ENCODE measurements around the gene HLA-DPA1. TPM values are rescaled to one million over a fixed set of nuclear protein-coding genes. Genes with fewer than 3 reads are reported as not detected.

Gene HLA-DPA1
- total RNA-seq, 1 experiment from 2014 or later, result 2.5 TPM

GRCh38 chr6:33050014-33050810 lies 23.2 kb downstream of the HLA-DPA1 start:
- no peak for DNase-seq
- Histone ChIP-seq H3K4me3 (no peak overlapping the region), H3K36me3 (no peaks in the 10 kb centered on the region), H3K27me3 (peaks cover 53% of the 10 kb centered on the region), H3K9me3 (peaks cover 3% of the 10 kb centered on the region)

- no peaks in the 10 kb centered on the region for H3K36me3 ChIP-seq
- no peak for DNase-seq
- H3K4me3 ChIP-seq, result no peak overlapping the region
- peaks cover 61% of the 10 kb centered on the region for H3K27me3 ChIP-seq
- H3K9me3 ChIP-seq, result peaks cover 5% of the 10 kb centered on the region
Measured at GRCh38 chr6:33049323-33050013, 24.0 kb downstream of the HLA-DPA1 start.

- Histone ChIP-seq H3K27me3 (peaks cover 81% of the 10 kb centered on the region), H3K4me3 (no peak overlapping the region), H3K36me3 (no peaks in the 10 kb centered on the region), H3K9me3 (peaks cover 19% of the 10 kb centered on the region)
- no peak for DNase-seq
Measured at GRCh38 chr6:33040157-33040556, 33.3 kb downstream of the HLA-DPA1 start.

DNA sequence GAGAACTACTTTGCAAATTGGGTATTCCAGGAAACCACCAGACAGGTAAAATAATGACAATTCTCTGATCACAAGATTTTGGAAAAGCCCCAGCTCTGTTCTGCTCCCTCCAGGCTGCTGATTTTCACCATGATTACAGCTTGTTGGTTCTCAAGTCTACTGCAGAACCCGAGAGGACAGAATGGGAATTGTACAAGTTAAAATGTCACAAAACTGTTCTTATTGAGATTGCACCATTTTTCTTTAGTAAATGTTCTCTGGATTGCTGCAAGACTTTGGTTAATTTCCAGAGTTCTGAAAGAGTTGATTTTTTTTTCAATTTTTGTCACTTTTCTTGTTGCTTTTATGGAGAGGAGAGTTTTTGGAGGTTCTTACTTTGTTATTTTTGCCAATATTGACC lies 36.9 kb downstream of the HLA-DPA1 start:
- DNase-seq, result no peak
- Histone ChIP-seq H3K9me3 (peaks cover 19% of the 10 kb centered on the region), H3K27me3 (peaks cover 88% of the 10 kb centered on the region), H3K4me3 (no peak overlapping the region), H3K36me3 (no peaks in the 10 kb centered on the region)

- Histone ChIP-seq H3K9me3 (peaks cover 19% of the 10 kb centered on the region), H3K27me3 (peaks cover 91% of the 10 kb centered on the region), H3K4me3 (no peak overlapping the region), H3K36me3 (no peaks in the 10 kb centered on the region)
- no peak for DNase-seq
Measured at GRCh38 chr6:33034554-33034953, 38.9 kb downstream of the HLA-DPA1 start.

DNA sequence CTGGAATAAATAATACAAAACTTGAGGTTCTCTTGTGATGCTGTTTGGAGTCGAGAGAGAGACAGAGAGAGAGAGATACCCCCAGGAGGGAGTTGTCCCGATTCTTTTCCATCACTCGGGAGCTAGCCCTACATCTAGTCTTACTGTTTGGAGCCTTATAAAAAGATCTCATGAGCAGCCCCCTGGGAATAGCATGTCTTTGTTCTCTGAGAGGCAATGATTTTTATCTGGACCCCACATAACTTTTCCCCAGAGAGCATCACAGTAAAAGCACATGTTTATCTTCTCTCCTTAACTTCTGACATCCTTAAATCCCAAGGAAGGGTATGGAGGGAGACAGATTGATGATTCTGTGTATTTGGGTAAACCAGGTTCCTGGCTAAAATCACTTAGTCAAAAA lies 43.2 kb downstream of the HLA-DPA1 start:
- H3K36me3 ChIP-seq, result no peaks in the 10 kb centered on the region
- H3K27me3 ChIP-seq, result peaks cover 73% of the 10 kb centered on the region
- no peak overlapping the region for H3K4me3 ChIP-seq
- peaks cover 13% of the 10 kb centered on the region for H3K9me3 ChIP-seq
- no peak for DNase-seq

DNA sequence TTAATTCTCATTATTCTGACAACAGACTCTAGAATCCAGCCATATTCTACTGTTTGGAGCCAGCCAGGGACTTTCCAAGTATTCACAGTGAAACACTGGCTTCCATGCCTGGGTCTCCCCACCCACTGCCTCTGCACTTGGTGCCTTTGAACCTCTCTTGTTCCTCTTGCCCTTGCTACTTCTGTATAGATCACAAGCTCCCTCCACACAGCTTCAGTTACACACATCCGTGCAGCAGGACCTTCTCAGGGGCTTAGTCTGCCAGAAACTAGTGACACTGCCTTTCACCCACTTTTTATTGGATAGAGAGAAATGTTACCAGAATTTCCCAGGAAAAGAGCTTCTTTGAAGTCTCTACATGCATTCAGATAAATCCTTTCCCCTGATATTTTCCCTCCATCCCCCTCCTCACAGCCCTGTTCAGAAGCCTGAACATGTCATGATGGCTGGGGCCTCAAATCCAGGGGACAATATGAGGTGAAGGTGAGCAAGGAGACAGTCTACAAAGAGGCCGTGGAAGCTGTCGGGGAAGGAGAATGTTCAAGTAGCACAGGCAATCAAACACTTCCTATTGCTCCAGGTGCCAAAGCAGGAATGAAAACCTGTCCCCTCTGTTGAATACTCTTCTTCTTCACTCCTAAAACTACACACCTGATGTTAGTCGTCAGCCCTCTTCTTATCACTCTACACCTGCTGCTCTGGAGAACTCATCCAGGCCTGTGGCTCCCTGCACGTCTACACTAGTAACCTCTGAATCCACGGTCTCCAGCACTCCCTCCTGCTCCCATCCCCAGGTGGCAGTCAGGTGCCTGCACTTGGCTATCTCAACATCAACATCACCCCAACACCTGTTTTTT lies 43.9 kb downstream of the HLA-DPA1 start:
- no peak for DNase-seq
- Histone ChIP-seq H3K4me3 (no peak overlapping the region), H3K36me3 (no peaks in the 10 kb centered on the region), H3K27me3 (peaks cover 68% of the 10 kb centered on the region), H3K9me3 (peaks cover 6% of the 10 kb centered on the region; the same call in 1 of the 2 replicates)

DNA sequence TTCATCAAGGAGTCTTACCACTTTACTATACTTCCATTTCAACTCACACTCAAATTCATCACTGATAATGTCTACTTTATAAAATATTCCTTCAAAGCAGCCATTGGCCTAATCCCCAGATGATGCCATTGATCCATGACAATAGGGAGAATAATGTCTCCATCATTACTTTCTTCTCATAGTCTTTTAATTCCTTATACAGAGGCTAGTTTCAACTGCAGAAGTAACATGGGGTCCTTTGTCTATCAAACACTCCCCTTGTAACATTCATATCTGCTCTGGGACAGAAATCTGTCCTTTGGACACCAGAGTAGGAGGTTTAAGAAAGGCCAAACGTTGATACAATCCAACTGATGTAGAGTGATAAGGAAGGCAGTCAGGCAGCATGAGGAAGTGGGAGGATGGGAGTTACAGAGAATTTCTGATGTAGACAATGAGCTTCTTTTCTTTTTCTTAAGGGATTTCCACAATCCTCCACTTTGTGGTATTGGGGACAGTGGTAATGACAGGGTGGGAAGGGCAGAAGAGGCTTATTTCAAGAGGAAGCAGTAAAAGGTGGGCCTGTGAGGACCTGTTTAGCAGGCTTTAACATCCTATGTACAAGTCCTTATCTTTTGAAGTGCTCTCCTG lies 45.1 kb downstream of the HLA-DPA1 start:
- H3K36me3 ChIP-seq, result no peaks in the 10 kb centered on the region
- peaks cover 2% of the 10 kb centered on the region; the same call in 1 of the 2 replicates for H3K9me3 ChIP-seq
- no peak for DNase-seq
- peaks cover 59% of the 10 kb centered on the region for H3K27me3 ChIP-seq
- no peak overlapping the region for H3K4me3 ChIP-seq

DNA sequence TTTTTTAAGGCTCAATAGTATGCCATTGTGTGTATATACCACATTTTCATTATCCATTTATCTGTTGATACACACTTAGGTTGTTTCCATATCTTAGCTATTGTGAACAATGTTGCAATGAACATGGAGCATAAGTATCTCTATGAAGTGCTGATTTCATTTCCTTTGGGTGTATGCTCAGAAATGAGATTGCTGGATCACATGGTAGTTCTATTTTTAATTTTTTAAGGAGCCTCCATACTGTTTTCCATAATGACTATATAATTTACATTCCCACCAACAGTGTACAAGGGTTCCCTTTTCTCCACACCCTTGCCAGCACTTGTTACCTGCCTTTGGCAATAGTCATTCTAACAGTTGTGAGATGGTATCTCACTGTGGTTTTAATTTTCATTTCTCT lies 48.9 kb downstream of the HLA-DPA1 start:
- DNase-seq, result no peak
- Histone ChIP-seq H3K4me3 (no peak overlapping the region), H3K9me3 (peaks cover 2% of the 10 kb centered on the region; the same call in 1 of the 2 replicates), H3K36me3 (no peaks in the 10 kb centered on the region), H3K27me3 (peaks cover 25% of the 10 kb centered on the region)

DNA sequence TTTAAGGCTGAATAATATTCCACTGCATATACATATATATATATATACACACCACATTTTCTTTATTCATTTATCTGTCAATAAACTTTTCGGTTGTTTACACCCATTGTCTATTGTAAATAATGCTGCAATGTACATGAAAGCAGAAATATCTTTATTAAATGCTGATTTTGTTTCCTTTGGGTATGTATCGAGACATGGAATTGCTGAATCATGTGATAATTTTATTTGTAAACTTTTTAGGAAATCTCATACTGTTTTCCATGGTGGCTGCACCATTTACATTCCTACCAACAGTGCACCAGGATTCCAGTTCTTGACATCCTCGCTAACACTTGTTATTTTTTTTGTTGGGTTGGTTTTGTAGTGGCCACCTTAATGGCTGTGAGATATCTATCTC lies 49.9 kb downstream of the HLA-DPA1 start:
- no peak for DNase-seq
- Histone ChIP-seq H3K9me3 (peaks cover 2% of the 10 kb centered on the region; the same call in 1 of the 2 replicates), H3K36me3 (no peaks in the 10 kb centered on the region), H3K4me3 (no peak overlapping the region), H3K27me3 (peaks cover 21% of the 10 kb centered on the region)

DNA sequence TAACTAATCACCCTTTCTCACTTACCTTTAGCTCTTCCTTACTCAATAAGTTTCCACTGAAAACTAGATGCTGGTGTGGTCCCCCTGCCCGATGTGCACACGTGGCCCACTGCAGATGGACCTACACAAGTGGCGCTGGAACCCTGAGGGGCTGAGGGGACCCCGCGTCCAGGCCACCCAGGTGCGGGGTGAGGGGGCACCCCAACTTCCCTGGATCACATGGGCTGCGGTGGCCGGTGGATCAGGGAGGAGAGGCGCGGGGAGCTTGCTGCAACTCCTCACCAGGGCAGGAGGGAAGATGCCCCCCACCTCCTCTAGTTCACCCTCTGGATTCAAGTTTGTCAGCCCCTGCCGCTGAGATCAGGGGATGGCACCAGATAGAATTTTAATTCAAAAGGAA lies 51.5 kb downstream of the HLA-DPA1 start:
- H3K9me3 ChIP-seq, result peaks cover 2% of the 10 kb centered on the region; the same call in 1 of the 2 replicates
- no peak for DNase-seq
- no peaks in the 10 kb centered on the region for H3K36me3 ChIP-seq
- H3K27me3 ChIP-seq, result peaks cover 18% of the 10 kb centered on the region
- no peak overlapping the region for H3K4me3 ChIP-seq

DNA sequence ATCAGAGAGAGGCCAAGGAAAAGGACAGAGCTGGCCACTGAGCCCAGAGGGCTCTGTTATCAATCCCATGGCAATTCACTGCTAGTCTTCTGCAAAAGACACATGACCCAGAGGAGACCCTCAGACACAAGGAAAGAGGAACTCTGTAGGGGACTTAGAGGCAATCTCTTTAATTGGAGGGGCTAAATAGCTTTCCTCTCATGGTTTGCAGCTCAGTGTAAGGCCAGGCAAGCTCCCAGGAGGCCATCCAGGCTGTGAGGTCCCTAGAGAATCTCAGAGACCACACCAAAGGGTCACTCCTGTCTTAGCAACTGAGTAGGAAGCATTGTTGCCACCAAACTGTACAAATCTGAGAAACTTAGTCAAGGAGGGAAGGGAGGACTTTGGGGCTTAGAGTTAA lies 54.1 kb downstream of the HLA-DPA1 start:
- H3K4me3 ChIP-seq, result peak overlapping the region; percentile 27
- H3K9me3 ChIP-seq, result no peaks in the 10 kb centered on the region
- no peaks in the 10 kb centered on the region for H3K36me3 ChIP-seq
- no peak for DNase-seq
- peaks cover 7% of the 10 kb centered on the region; the same call in 1 of the 2 replicates for H3K27me3 ChIP-seq

- peak overlapping the region; percentile 27 for H3K4me3 ChIP-seq
- no peaks in the 10 kb centered on the region for H3K36me3 ChIP-seq
- H3K27me3 ChIP-seq, result peaks cover 11% of the 10 kb centered on the region
- peak; percentile 76 for DNase-seq
- no peaks in the 10 kb centered on the region for H3K9me3 ChIP-seq
Measured at GRCh38 chr6:33018904-33019303, 54.5 kb downstream of the HLA-DPA1 start.

DNA sequence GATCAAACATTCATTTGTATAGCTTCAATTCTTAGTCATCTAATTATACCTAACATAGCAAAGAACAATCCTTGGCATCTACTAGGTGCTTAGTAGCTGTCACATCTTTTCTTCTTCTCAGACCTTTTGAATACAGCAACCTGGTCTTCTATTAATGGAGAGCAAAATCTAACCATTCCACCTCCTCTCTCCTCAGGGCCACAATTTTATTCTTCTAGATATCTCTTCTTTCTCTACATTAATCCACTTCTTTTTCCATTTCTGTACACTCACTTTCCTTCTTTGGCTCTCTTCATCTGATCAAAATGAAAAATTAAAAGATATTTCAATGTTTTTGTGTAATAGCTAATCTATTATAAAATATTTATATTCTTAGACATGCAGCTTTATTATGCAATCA lies 55.0 kb downstream of the HLA-DPA1 start:
- Histone ChIP-seq H3K36me3 (no peaks in the 10 kb centered on the region), H3K27me3 (peaks cover 16% of the 10 kb centered on the region), H3K4me3 (peak overlapping the region; percentile 27), H3K9me3 (no peaks in the 10 kb centered on the region)
- DNase-seq, result no peak

DNA sequence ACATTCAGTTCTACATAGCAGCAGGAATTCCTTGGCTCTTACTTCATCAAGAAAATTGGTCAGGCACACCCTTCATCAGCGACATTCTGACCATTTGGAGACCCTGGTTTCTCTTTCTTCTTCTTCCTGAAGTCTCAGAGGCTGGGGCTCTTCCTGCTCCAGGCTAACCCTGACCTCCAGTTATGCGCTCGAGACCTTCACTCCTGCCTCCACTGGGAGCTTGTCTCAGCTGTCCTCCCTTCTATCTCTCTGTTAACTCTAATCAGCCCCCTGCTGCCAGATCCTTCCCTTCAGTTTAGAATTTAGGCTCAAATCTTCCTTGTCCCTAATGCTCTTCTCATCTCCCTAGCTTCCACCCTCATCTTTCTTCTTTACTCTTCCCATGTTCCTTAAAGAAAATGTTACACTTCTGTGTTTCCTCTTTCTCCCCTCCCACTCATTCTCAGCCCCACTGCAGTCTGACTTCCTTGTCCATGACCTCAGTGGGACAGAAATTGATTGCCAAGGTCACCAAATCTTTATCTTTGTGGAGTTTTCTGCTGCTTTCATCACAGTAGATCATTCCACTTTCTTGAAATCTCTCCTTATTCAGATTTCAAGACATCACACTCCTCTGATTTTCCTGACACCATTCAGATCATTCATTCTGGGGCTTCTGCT lies 55.6 kb downstream of the HLA-DPA1 start:
- Histone ChIP-seq H3K4me3 (no peak overlapping the region), H3K36me3 (no peaks in the 10 kb centered on the region), H3K9me3 (no peaks in the 10 kb centered on the region), H3K27me3 (peaks cover 22% of the 10 kb centered on the region)
- no peak for DNase-seq

GRCh38 chr6:33017018-33017417 lies 56.4 kb downstream of the HLA-DPA1 start:
- Histone ChIP-seq H3K4me3 (no peak overlapping the region), H3K36me3 (no peaks in the 10 kb centered on the region), H3K27me3 (peaks cover 24% of the 10 kb centered on the region), H3K9me3 (no peaks in the 10 kb centered on the region)
- no peak for DNase-seq
